GM19438 (cell line): ENCODE measurements around the gene SLC15A1.
"Not testable (repeated sequence)": the region's sequence is repeated elsewhere in the genome, so short reads cannot be mapped to it uniquely, and the experiment has no call there.

ENCODE experiments used
- ATAC-seq: cut with Tn5 transposase; IDR thresholded peaks from one replicate; pipeline ENCODE4 v1.9.1; 2021; ENCODE audit warnings: low read depth; ENCODE audit not compliant: unreplicated experiment

SLC15A1 gene

DNA sequence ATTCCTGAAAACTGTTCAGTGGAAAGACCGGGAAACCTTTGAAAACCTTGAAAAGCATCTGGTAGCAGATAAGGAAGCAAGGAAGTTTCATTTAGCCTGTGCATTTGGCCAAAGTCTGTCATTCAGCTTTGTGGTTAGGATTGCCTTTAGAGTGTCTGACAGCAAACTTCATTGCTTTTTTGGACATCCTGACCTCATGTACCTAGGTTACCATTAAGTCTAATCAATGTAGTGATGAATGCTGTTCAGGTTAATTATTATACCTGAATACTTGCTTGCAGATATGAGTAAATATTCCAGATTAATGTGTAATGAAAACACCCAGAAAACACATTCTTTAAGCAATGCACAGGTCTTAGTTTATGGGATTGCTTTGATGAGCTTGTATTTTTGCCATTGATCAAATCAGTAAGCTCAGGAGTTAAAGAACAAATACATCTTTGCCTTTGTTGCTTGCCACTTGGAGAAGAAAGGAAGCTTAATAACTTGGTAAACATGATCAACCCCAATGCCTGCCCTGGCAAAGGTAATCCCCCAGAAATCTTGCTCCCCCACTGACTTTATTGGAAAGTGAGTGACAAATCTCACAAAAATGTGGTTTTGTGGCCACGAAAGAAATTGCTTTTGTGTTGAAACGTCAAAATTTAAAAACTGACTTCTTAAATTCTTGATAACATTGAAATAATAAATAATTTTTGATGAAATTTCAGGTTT lies 87.4 kb downstream of the SLC15A1 start:
- ATAC-seq = no peak

- ATAC-seq = no peak
These were observed 88.0 kb downstream of the SLC15A1 start for GRCh38 chr13:98664510-98664909.

DNA sequence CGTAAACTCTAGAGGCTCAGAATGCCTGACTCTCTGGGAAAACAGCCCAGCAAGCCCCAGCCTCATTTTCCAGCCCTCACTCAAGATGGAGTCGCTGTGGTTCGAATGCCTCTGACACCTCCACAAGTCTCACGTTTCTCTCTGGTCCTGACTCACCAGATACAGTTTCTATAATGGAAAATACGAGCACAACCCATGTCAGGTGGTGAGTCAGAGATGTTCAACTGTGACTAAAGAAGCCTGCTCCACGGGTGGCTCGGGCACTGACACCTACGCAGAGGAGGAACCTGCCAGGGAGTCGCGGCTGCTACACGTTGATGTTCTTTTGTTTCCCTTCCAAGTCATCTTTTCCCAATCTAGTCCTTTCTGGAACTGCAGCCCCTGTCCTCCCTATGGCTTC lies 88.4 kb downstream of the SLC15A1 start:
- ATAC-seq = no peak

DNA sequence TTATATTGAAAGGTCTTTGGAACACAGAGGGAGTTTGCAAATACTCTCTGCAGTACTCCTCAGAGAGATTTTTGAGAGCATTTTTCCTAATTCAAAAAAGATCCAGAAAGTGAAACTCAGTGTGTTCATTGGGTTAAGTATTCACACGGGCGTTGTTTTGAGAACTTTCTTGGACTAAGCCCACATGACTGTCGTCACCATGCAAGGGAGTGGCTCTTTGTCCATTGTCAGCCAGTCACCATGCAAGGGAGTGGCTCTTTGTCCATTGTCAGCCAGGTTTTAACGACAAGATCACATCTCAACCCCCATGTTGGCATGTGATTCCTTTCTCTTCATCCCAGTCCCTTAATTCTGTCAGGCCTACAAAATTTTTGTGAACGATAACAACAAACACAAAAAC lies 94.3 kb downstream of the SLC15A1 start:
- ATAC-seq = no peak

- no peak for ATAC-seq
These were observed 94.9 kb downstream of the SLC15A1 start for GRCh38 chr13:98657506-98658085.

GRCh38 chr13:98656223-98656622 lies 96.2 kb downstream of the SLC15A1 start:
- no peak for ATAC-seq

- peak; percentile 93 for ATAC-seq
These were observed 98.9 kb downstream of the SLC15A1 start for GRCh38 chr13:98653463-98653985.

DNA sequence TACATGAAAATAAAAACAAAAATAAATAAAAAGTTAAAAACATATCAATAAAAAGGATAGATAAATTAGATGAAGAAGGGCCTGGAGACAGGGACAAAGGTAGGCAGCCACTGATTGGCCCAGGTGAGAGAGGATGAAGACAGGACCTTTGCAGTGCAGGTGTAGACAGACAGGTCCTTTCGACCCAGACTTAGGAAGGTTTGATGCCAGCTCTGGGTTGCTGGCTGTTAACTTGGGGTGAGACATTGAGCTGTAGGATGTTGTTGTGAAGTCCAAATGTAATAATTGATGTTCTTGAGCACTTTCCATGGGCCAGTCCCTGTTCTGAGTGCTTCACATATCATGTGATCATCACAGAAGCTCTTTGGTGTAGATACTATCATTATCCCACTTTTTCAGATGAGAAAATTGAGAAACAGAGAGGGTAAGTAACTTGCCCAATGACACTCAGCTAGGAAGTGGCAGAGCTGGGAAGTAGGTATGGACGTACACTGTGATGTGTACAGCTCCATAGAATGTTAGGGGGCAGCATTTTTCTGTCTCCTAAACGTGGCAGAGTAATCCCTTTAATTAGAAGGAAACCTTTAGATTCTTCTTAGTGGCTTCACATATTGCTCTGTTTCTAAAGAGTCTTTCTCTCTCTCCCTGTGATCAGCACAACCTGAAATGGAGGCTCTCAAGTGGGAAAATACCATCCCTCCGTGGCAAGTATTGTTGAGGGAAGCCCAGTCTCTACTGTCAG lies 99.6 kb downstream of the SLC15A1 start:
- peak; percentile 34 for ATAC-seq

DNA sequence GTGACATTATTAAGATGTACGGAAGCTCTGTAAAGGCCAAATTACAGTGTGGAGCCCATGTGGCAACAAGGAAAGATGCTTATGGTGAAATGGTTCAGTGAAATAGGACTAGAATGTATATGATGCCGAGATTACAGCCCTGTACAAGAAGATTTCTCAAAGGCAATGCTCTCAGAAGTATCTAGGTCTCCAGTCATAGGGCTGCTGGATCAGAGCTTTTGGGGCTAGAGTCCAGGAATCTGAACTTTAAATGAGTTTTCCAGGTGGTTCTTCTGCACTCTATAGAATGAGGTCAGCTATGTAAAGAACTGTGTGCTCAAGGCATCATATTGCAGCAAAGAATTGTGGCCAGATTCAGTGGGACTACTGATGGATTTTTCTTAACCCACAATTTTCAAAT lies 100.2 kb downstream of the SLC15A1 start:
- no peak for ATAC-seq

- no peak for ATAC-seq
These were observed 100.7 kb downstream of the SLC15A1 start for GRCh38 chr13:98651744-98652143.

GRCh38 chr13:98650396-98651107 lies 101.9 kb downstream of the SLC15A1 start:
- ATAC-seq = no peak

DNA sequence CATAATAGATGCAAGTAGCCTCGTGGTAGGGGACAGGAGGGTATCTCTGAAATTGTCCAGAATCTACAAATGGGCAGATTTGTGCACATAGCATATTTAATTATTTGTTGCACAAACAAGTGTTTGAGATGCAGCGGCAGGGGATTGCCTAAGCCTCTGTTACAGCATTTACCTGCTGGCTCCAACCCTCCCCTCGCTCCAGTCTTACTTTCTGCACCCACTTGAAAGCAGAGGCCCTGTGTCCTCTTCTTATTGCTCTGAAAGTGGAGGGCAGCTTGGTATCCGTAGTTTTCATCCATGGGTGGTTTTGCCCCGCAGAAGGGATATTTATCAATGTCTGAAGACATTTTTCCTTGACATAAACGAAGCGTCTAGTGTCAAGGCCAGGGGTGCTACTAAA lies 102.6 kb downstream of the SLC15A1 start:
- no peak for ATAC-seq

DNA sequence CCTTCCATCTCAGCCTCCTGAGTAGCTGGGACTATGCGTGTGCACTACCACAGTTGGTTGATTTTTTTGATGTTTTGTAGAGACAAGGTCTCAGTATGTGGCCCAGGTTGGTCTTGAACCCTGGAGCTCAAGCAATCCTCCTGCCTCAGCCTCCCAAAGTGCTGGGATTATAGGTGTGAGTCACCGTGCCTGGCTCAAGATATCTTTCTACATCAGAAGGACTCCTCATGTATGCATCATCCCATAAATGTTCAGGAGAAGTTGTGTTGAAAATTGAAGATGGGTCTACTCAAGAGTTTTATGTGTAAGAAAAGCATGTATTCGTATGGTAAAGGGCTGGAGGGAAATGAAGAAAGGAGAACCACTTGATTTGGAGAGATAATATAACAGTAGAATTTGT lies 103.8 kb downstream of the SLC15A1 start:
- no peak for ATAC-seq

GRCh38 chr13:98648141-98648540 lies 104.3 kb downstream of the SLC15A1 start:
- ATAC-seq = no peak

GRCh38 chr13:98647121-98647520 lies 105.4 kb downstream of the SLC15A1 start:
- ATAC-seq = no peak

GRCh38 chr13:98643479-98643878 lies 109.0 kb downstream of the SLC15A1 start:
- no peak for ATAC-seq

- ATAC-seq = no peak
These were observed 111.4 kb downstream of the SLC15A1 start for GRCh38 chr13:98641075-98641474.

- ATAC-seq = not testable (repeated sequence)
These were observed 112.7 kb downstream of the SLC15A1 start for GRCh38 chr13:98639785-98640184.

- not testable (repeated sequence) for ATAC-seq
These were observed 114.1 kb downstream of the SLC15A1 start for GRCh38 chr13:98638352-98638751.
